Panc1 (cell line): Measurements from ENCODE around the gene ATP6V1G1.

ENCODE experiments used
- POLR2AphosphoS5 ChIP-seq: IDR thresholded peaks from 2 replicates; pipeline ENCODE4 v1.6.1; 2012; ENCODE audit warnings: mild to moderate bottlenecking, low read depth, low read length, moderate library complexity
- SIN3A ChIP-seq: IDR thresholded peaks from 2 replicates; pipeline ENCODE4 v1.6.1; 2012; ENCODE audit warnings: low read depth, mild to moderate bottlenecking, low read length, moderate library complexity, borderline replicate concordance; ENCODE audit not compliant: insufficient read depth
- TCF7L2 ChIP-seq: IDR thresholded peaks from 2 replicates; pipeline ENCODE4 v1.6.1; 2011; ENCODE audit warnings: mild to moderate bottlenecking, low read depth, low read length, inconsistent platforms
- TF ChIP-seq, protein P1 (sequence below): fragments of 450-650 bp; IDR thresholded peaks from 2 replicates; pipeline ENCODE4 v1.5.1; 2017; ENCODE audit warnings: mild to moderate bottlenecking

DNA sequence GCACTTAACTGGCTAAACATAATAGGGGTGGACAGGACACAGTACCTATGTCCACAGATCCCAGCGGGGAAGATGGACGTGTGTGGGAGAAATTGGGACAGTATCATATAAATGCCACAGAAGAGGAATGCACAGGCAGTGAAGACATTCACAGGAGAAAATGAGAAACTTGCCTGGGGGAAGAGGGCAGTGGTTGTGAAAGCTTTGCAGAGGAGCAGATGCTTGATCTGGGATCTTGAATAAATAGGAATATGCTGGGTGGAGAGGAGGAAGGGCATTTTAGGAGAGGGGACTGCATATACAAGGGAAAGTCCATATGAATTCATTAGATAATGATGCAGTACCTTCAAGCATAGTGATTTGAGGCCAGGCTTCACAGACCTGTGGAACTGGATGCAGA is 37.1 kb downstream of the ATP6V1G1 start:
- TF ChIP-seq, protein P1, sequence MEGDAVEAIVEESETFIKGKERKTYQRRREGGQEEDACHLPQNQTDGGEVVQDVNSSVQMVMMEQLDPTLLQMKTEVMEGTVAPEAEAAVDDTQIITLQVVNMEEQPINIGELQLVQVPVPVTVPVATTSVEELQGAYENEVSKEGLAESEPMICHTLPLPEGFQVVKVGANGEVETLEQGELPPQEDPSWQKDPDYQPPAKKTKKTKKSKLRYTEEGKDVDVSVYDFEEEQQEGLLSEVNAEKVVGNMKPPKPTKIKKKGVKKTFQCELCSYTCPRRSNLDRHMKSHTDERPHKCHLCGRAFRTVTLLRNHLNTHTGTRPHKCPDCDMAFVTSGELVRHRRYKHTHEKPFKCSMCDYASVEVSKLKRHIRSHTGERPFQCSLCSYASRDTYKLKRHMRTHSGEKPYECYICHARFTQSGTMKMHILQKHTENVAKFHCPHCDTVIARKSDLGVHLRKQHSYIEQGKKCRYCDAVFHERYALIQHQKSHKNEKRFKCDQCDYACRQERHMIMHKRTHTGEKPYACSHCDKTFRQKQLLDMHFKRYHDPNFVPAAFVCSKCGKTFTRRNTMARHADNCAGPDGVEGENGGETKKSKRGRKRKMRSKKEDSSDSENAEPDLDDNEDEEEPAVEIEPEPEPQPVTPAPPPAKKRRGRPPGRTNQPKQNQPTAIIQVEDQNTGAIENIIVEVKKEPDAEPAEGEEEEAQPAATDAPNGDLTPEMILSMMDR: no peak
- TF ChIP-seq POLR2AphosphoS5 (no peak), TCF7L2 (no peak), SIN3A (no peak)
